GM19239 (cell line): ENCODE measurements around the gene SOAT2.
A peak's percentile ranks its signal among the peaks of the same experiment; 100 is the strongest.

Experiments used
- DNase-seq: peaks from one replicate; pipeline ENCODE4 v3.0.0; 2011; ENCODE audit warnings: low spot score; ENCODE audit not compliant: insufficient read length
- FAIRE-seq: peaks from 2 replicates; lab custom pipeline; 2011; peaks lifted over from hg19 to GRCh38; lab: Jason Lieb, UNC

The SOAT2 gene

DNA sequence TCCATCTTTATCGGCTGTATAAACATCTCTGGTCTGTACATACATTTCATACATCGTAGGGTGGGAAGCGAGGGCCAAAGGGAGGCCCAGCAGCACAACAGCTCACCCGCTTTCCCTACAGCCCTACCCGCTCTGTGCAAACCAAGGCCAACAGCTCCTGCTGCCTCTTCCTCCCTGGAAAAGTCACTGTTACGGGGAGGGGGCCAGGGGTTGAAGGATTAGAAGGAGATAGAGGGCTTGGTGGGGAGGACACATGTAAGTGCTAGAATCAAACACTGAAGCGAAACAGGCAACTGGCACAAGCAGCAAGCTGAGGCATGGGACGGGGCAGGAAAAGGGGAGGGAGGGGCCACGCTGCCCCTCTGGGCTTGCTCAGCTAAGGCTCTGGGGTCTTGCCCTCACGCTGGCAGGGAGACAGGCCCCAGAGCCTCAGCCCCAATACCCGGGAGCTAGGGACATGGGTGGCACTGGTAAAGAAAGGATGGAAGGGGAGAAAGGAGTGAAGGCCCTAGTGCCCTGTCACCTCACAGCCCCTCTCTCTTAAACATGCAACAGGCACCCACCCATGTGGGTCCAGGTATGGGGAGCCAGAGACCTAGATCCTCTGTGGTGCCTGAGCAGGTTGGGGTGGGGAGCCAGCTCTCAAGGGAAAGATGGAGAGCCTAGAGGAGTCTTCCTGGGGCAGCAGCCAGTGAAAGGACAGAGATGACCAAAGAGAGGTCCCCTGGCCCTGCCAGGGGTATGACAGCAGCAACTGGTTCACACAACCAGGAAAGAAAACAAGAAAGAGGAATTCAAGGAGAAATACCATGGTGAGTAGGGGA, 38.5 kb upstream of the SOAT2 start:
- FAIRE-seq = no peak

DNA sequence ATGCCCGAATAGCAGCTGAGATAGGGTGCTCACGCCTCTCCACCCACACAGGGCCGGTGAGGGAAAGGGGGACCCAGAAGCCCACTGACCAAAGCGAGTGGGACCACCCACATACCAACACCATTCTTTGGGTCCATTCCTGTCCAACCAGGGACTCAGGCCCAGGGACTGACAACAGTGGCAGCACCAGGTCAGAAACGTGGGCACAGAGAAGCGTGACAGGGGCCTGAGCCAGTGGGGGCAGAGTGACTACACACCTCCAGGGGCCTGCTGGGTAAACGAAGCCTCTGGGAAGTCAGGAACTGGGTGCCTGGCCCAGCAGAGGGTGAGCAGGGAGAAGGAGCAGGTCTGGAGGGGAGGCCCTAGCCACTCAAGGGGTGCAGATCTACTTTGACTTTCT, 37.8 kb upstream of the SOAT2 start:
- DNase-seq = no peak
- FAIRE-seq = no peak

More for the DNA sequence above, 38.5 kb upstream of the SOAT2 start:
- DNase-seq = no peak

GRCh38 chr12:53065975-53066931, 37.0 kb upstream of the SOAT2 start:
- FAIRE-seq (peak; percentile 83), DNase-seq (peak; percentile 87)

DNA sequence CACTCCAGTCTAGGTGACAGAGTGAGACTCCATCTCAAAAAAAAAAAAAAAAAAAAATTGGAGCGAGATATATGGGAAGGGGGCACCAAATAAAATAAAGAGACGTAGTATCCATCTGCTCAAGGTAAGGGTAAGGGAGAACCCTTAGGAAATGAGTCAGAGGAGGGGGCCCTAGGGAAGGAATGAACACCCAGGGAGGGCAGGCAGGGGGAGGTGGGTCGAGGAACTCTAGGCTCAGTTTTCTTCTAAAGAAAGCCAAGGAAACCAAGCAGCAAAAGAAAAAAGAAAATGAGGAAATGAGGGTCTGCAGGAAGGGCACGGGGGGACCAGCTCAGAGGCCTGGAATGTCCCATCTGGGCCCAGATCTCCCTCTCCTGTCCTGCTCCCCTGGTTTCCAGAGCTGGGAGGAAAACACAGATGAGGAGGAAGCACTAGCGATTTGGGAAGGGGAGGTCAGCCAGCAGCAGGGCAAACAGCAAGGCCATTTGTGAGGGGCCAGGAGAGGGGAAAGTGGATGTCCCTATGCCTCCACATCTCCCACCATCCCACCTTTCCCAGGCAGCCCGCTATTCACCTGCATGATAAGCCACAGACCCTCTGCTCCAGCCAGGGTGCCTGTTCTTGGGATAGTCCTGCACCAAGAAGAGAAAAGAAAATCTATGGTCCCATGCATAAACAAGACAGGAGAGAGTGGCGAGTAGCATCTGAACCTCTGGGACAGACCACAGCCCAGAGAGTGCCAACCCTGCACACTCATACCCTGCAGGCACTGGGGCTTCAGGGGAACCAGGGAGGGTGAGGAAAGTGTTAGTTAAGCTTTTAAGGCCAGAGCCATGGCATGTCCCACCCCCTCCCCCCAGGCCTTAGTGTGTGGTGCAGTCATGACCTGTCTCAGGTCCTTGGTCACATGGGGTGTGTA, 36.0 kb upstream of the SOAT2 start:
- FAIRE-seq (no peak), DNase-seq (no peak)

DNA sequence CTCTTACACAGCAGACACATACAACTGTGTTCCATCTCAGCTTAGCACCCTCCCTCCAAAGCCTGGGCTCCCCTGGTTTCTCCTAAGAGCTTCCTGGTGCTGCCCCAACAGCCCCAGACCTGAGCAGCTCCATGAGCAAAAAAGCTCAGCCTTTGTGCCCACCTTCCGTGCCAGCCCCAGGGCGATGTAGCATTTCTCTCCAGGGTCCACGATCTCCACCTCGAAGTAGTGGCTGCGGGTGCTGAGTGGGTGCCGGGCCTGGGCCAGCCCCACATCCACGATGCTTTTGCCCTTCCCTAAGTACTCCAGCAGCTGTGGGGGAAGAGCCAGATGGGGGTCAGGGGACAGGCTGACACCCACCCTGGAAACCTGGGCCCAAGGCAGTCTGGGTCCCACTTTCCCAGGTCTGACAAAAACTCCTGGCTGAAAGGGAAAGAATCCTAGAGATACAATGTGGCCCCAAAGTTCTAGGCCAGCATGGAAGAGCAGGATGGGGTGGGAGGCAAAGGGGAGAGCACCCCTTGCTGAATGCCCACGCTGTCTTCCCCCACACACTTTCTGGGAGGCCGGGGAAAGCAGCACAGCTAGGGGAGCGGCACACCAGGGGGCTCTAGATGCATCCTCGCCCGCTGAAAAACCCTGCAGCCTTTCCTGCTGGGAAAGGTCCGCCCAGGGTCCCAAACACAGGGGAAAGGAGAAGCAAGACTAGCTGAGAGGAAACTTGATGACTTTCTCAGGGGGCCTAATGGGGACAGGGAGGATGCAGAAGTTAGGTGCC, 35.1 kb upstream of the SOAT2 start:
- DNase-seq (no peak), FAIRE-seq (no peak)

GRCh38 chr12:53068811-53069585, 34.3 kb upstream of the SOAT2 start:
- FAIRE-seq (no peak), DNase-seq (no peak)

DNA sequence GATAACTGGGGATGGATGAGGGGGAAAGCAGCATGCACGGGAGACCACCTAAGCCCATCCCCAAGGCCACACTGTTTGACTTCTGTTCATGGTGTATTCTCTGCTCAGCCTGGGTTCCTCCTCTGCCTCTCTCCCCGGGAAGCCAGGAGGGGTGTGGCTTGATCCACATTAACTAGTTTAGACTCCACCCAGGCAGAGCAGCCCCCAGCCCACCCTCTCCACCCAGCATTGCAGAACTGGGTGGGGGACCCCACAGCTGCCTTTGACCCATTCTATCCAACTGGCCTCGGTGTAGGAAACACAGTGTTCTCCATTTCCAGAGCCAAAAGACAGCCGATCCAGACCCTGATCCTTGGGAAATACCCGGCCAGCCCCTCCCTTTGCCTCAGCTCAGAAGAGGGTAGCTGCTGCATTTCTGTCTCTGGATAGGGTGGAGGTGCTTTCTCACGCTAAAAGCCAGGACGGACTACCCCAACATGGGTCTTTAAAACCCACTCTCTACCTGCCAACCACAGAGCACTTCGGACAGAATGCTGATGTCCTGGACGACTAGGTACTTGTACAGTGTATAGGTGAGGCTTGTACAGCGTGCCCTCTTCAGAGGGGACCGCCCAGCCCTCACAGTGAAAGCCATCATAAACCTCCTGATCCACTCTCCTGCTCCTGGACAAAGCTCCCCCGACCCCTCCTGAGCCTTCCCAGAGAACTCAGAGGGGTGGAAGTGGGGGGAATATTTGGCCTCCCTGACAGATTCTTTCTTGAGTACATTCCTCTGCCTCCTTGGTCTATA, 33.5 kb upstream of the SOAT2 start:
- DNase-seq (no peak), FAIRE-seq (no peak)

- no peak for FAIRE-seq
- no peak for DNase-seq
Measured at GRCh38 chr12:53070877-53071492, 32.3 kb upstream of the SOAT2 start.

DNA sequence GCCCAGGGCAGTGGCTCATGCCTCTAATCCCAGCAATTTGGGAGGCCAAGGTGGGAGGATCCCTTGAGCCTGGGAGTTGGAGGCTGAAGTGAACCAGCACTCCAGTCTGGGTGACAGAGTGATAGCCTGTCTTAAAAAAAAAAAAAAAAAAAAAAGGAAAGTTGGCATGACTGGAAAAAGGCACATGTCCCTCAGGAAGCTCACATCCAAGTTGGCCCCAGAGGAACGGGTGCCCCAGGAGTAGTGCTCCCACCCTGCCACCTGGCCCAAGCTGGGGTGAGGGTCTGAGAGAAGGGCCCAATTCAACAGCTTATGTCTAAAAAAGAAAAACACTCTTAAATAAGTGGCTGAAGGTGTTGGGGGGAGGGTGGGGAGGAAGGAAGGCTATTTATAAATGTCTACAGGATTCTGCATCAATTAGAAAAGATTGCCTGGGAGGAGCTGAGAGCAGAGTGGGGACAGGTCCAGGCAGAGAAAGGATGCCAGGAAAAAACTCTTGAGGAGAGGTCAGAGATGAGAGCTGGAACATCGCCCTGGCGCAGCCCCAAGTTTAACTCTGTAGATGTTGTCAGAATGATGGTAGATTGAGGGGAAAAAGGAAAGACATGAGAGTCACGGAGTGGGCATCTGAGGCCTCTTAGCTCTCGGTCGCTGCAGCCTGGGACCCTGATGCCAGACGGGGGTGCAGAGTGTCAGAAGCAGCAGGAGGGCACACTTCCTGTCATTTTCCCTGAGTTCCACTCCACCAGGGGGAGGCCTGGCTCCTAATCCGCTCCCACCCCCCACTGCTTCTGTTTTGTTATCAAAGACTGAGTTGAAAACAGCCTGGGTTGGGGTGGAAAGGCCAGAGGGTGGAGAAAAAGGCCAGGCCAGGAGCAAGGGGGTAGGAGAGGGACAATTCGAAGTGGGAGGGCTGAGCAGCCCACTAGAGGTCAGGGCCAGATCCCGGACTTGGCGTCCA, 31.4 kb upstream of the SOAT2 start:
- no peak for DNase-seq

DNA sequence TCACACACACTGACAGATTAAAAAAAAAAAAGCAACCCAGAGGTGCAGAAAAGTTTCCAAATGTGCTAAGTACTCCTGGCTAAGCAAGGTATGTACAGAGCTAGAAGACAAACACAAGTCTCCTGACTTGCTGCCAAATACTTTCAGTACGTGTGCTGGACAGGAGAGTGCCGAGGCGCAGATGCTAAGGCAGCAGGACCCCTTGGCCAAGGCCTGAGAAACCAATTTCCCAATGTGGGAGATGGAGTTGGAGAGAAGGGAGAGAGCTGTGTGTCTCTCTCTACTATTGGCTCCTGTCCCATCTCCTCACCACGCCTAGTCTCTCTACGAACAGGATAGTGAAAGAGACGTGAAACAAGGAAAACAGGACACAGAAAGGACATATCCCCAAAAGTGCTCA, 29.4 kb upstream of the SOAT2 start:
- DNase-seq = no peak
- no peak for FAIRE-seq

More for the DNA sequence above, 31.4 kb upstream of the SOAT2 start:
- FAIRE-seq = no peak

- no peak for DNase-seq
- FAIRE-seq = no peak
Measured at GRCh38 chr12:53074283-53074998, 28.8 kb upstream of the SOAT2 start.

DNA sequence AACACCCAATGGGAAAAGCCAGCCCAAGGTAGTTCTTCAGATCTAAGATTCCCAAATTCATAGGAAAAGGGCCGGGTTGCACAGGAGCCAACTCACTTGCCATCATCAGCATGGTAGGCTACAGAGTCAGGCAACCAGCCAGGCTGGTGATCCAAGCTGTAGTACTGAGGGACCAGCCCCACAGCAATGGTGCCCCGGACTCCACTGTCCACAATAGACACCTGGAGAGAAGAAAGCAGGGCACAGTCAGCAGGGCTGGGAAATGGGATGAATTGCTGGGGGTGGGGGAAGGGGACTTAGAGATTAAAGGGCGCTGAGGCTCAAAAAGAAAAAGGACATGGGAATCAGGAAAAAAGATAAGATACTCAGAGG, 28.3 kb upstream of the SOAT2 start:
- FAIRE-seq = no peak

GRCh38 chr12:53076461-53076860, 26.8 kb upstream of the SOAT2 start:
- no peak for DNase-seq
- FAIRE-seq = no peak

More for the DNA sequence above, 28.3 kb upstream of the SOAT2 start:
- no peak for DNase-seq

DNA sequence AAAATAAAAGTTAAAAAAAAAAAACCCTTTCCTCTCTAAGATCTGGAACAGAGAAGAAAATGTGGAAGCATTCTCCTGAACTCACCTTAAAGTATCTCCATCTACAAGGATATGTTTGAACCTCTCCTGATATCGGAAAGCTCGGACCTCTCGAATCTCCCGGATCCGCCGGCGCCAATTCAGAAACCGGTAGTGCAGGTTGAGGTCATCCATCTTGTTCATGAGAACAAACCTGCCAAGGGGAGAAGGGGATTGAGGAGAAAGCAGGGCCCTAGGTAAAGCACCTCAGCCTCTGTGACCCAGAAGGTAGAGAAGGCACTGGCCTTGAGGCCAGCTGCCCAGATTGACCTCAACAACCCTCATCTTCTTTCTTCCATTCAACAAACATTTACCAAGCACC, 26.3 kb upstream of the SOAT2 start:
- no peak for DNase-seq
- FAIRE-seq = no peak

GRCh38 chr12:53078425-53079225, 24.7 kb upstream of the SOAT2 start:
- DNase-seq (peak; percentile 40), FAIRE-seq (no peak)
